ENCODE measurements around the gene DNAJC5.

GRCh38 chr20:63979229-63979556 lies 84.3 kb downstream of the DNAJC5 start:
- TF ChIP-seq CTCF (optimal IDR thresholded peaks at IDR 0.05 in 1 of 3, IDR thresholded peaks at IDR 0.05 in 1 of 3, conservative IDR thresholded peaks at IDR 0.05 in 1 of 3; ENCODE audit: extremely low read depth in 1 of 3, insufficient read depth in 2 of 3, low read length in 3 of 3) (no peak), EZH2 (IDR thresholded peaks at IDR 0.05; ENCODE audit: low read length) (no peak)
